GM12878 (cell line): Measurements from ENCODE around the gene PPFIA3.

Experiments used
- FOS ChIP-seq: IDR thresholded peaks from 3 replicates; pipeline ENCODE4 v1.6.1; 2011; ENCODE audit warnings: borderline replicate concordance; ENCODE audit not compliant: insufficient read length; ENCODE audit errors: extremely low read depth
- RFX5 ChIP-seq: IDR thresholded peaks from 2 replicates; pipeline ENCODE4 v1.6.1; 2011; ENCODE audit warnings: low read depth, low read length, improper control_type of control experiment
- YY1 ChIP-seq: IDR thresholded peaks from 2 replicates; pipeline ENCODE4 v1.6.1; 2011; ENCODE audit warnings: low read depth, mild to moderate bottlenecking, low read length
- ZBED1 ChIP-seq: IDR thresholded peaks from 2 replicates; pipeline ENCODE4 v1.6.1; 2016; ENCODE audit warnings: borderline replicate concordance
- TF ChIP-seq, protein P1 (sequence below): IDR thresholded peaks from 2 replicates; pipeline ENCODE4 v1.6.1; 2012; ENCODE audit warnings: low read depth, low read length, improper control_type of control experiment
- TF ChIP-seq, protein P2 (sequence below): fragments of 450-650 bp; IDR thresholded peaks from 2 replicates; pipeline ENCODE4 v1.6.1; 2016; ENCODE audit warnings: mild to moderate bottlenecking, moderate library complexity, borderline replicate concordance
- TF ChIP-seq, protein P3 (sequence below), 3 experiments: IDR thresholded peaks in 2 of 3; conservative IDR thresholded peaks in 1 of 3; 2 replicates each; pipeline ENCODE4 v1.5.1; 2011; ENCODE audit warnings: low read depth in 3 of 3, low read length in 3 of 3, mild to moderate bottlenecking in 3 of 3, control low read depth in 2 of 3, moderate library complexity in 2 of 3, inconsistent platforms in 1 of 3, mixed read lengths in 1 of 3; ENCODE audit not compliant: control insufficient read depth in 2 of 3, insufficient read depth in 1 of 3; ENCODE audit errors: extremely low read depth in 1 of 3

DNA sequence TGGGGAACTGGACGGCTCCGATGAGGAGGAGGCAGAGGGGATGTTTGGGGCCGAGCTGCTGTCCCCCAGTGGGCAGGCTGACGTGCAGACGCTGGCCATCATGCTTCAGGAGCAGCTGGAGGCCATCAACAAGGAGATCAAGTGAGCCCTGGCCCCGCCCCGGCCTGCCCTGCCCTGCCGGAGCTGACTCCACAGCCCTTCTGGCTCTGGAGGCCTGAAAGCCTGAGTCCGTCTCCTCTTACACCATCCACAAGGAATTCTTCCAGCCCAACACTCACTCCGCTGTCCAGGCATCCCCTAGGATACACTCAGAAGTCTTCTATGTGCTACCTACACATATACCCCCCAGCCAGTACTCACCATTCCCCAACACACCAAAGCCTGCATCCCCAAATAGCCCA is 17.4 kb downstream of the PPFIA3 start:
- TF ChIP-seq RFX5 (no peak), YY1 (no peak), ZBED1 (no peak), FOS (no peak)
- TF ChIP-seq, protein P1, sequence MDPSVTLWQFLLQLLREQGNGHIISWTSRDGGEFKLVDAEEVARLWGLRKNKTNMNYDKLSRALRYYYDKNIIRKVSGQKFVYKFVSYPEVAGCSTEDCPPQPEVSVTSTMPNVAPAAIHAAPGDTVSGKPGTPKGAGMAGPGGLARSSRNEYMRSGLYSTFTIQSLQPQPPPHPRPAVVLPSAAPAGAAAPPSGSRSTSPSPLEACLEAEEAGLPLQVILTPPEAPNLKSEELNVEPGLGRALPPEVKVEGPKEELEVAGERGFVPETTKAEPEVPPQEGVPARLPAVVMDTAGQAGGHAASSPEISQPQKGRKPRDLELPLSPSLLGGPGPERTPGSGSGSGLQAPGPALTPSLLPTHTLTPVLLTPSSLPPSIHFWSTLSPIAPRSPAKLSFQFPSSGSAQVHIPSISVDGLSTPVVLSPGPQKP, result no peak
- TF ChIP-seq, protein P2, sequence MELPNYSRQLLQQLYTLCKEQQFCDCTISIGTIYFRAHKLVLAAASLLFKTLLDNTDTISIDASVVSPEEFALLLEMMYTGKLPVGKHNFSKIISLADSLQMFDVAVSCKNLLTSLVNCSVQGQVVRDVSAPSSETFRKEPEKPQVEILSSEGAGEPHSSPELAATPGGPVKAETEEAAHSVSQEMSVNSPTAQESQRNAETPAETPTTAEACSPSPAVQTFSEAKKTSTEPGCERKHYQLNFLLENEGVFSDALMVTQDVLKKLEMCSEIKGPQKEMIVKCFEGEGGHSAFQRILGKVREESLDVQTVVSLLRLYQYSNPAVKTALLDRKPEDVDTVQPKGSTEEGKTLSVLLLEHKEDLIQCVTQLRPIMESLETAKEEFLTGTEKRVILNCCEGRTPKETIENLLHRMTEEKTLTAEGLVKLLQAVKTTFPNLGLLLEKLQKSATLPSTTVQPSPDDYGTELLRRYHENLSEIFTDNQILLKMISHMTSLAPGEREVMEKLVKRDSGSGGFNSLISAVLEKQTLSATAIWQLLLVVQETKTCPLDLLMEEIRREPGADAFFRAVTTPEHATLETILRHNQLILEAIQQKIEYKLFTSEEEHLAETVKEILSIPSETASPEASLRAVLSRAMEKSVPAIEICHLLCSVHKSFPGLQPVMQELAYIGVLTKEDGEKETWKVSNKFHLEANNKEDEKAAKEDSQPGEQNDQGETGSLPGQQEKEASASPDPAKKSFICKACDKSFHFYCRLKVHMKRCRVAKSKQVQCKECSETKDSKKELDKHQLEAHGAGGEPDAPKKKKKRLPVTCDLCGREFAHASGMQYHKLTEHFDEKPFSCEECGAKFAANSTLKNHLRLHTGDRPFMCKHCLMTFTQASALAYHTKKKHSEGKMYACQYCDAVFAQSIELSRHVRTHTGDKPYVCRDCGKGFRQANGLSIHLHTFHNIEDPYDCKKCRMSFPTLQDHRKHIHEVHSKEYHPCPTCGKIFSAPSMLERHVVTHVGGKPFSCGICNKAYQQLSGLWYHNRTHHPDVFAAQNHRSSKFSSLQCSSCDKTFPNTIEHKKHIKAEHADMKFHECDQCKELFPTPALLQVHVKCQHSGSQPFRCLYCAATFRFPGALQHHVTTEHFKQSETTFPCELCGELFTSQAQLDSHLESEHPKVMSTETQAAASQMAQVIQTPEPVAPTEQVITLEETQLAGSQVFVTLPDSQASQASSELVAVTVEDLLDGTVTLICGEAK, result no peak
- TF ChIP-seq, protein P3, sequence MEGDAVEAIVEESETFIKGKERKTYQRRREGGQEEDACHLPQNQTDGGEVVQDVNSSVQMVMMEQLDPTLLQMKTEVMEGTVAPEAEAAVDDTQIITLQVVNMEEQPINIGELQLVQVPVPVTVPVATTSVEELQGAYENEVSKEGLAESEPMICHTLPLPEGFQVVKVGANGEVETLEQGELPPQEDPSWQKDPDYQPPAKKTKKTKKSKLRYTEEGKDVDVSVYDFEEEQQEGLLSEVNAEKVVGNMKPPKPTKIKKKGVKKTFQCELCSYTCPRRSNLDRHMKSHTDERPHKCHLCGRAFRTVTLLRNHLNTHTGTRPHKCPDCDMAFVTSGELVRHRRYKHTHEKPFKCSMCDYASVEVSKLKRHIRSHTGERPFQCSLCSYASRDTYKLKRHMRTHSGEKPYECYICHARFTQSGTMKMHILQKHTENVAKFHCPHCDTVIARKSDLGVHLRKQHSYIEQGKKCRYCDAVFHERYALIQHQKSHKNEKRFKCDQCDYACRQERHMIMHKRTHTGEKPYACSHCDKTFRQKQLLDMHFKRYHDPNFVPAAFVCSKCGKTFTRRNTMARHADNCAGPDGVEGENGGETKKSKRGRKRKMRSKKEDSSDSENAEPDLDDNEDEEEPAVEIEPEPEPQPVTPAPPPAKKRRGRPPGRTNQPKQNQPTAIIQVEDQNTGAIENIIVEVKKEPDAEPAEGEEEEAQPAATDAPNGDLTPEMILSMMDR (IDR thresholded peaks at IDR 0.05 in 2 of 3, conservative IDR thresholded peaks at IDR 0.05 in 1 of 3; ENCODE audit: control insufficient read depth in 2 of 3, extremely low read depth in 1 of 3, insufficient read depth in 1 of 3, low read depth in 3 of 3, low read length in 3 of 3), result no peak
